ENCODE results near the gene PLK3. TPM values are rescaled to one million over a fixed set of nuclear protein-coding genes. Genes with fewer than 3 reads are reported as not detected.

The PLK3 gene
- total and polyA plus RNA-seq, 10 of the 15 experiments (the other 5 are each of a cell fraction or from before 2014, with no cell fraction given) = 1.5 to 23.2 (median 12.1) TPM

GRCh38 chr1:44831516-44831915 is 31.3 kb downstream of the PLK3 start:
- no peak for ATAC-seq
- intact Hi-C loops (cut with micrococcal nuclease; ENCODE audit: unreplicated experiment) (loop anchor here (10.0 kb wide), 1 partner anchor 153 kb away; the partner anchor contains the start of gene EIF2B3), in situ Hi-C loops (cut with MboI) (loop anchor here (5.0 kb wide), 1 partner anchor 471 kb away; no protein-coding TSS in a partner anchor)
- Histone ChIP-seq H3K9ac (ENCODE audit: control insufficient read depth, insufficient read depth, low read length) (no peak overlapping the region), H3K27ac (ENCODE audit: control insufficient read depth, insufficient read depth) (no peak overlapping the region), H3K4me1 (ENCODE audit: control insufficient read depth, insufficient read depth, low read length) (no peaks in the 10 kb centered on the region), H3K79me2 (ENCODE audit: control insufficient read depth, insufficient read depth, low read length) (no peaks in the 10 kb centered on the region), H3K27me3 (replicated peaks in 1 of 2; ENCODE audit: control insufficient read depth in 2 of 2, insufficient read depth in 2 of 2, low read length in 1 of 2) (no peaks in the 10 kb centered on the region), H2AFZ (ENCODE audit: control insufficient read depth, low read depth, low read length) (no peak overlapping the region), H3K4me2 (ENCODE audit: control insufficient read depth, insufficient read depth) (no peak overlapping the region), H3K36me3 (ENCODE audit: control insufficient read depth in 2 of 2, insufficient read depth in 2 of 2, low read length in 1 of 2) (no peaks in the 10 kb centered on the region), H4K20me1 (ENCODE audit: control insufficient read depth, insufficient read depth) (no peaks in the 10 kb centered on the region), H3K4me3 (no peak overlapping the region), H3K9me3 (replicated peaks; ENCODE audit: control insufficient read depth, insufficient read depth, low read length) (no peaks in the 10 kb centered on the region)
- TF ChIP-seq SMARCA5 (IDR thresholded peaks at IDR 0.05) = no peak
- TF ChIP-seq POLR2A (IDR thresholded peaks at IDR 0.05; ENCODE audit: low read depth, low read length) = no peak
- no peak for TF ChIP-seq POLR2AphosphoS2 (IDR thresholded peaks at IDR 0.05; ENCODE audit: low read depth, low read length)
- no peak for TF ChIP-seq JUND (IDR thresholded peaks at IDR 0.05; ENCODE audit: low read depth, low read length)
- no peak for TF ChIP-seq KLF5 (IDR thresholded peaks at IDR 0.05; ENCODE audit: partially characterized antibody)
- no peak for TF ChIP-seq EP300 (IDR thresholded peaks at IDR 0.05; ENCODE audit: borderline replicate concordance in 1 of 2, control insufficient read depth in 1 of 2, low read depth in 2 of 2, low read length in 2 of 2)
- no peak for TF ChIP-seq GABPA (IDR thresholded peaks at IDR 0.05; ENCODE audit: low read depth)
- SMC1A ChIA-PET (ENCODE audit: uncharacterized antibody, unreplicated experiment) = interaction anchor here (0.7 to 3.0 kb wide), 4 partner anchors 10 to 180 kb away, joined by 3 to 9 read pairs (median 5); partner anchors contain the start of gene UROD
- 89% methylated on average over 9 of the region's 9 CpGs for WGBS (ENCODE audit: insufficient coverage, insufficient replicate concordance, low lambda C conversion rate, missing lambda C conversion rate)
- CTCF ChIA-PET = interaction anchor here (1.1 to 1.4 kb wide), 2 partner anchors 31 to 180 kb away, joined by 4 to 6 read pairs; partner anchors contain the start of genes HECTD3 and PLK3
- no peak for DNase-seq (ENCODE audit: low read depth, low spot score)
- RAD21 ChIA-PET (ENCODE audit: unreplicated experiment) = no interaction called here
- no peak for FAIRE-seq
- BruUV-seq (replicated peaks) = no TSS peak
- POLR2A ChIA-PET = interaction anchor here (1.3 to 1.7 kb wide), 2 partner anchors 10 to 56 kb away, joined by 3 to 4 read pairs; partner anchors contain the start of gene RPS8

Data from GM12878 (cell line).